GM12874 (cell line): ENCODE data around the gene CRYBB1.

Source experiments
- CTCF ChIP-seq: IDR thresholded peaks from 2 replicates; pipeline ENCODE4 v1.5.1; 2011; ENCODE audit warnings: low read depth, mild to moderate bottlenecking, control low read depth, low read length, moderate library complexity; ENCODE audit not compliant: insufficient read depth

CRYBB1 gene

GRCh38 chr22:26570864-26571525 lies 46.8 kb downstream of the CRYBB1 start:
- no peak for TF ChIP-seq CTCF

- no peak for TF ChIP-seq CTCF
Measured at GRCh38 chr22:26570115-26570514, 47.7 kb downstream of the CRYBB1 start.

- no peak for TF ChIP-seq CTCF
Measured at GRCh38 chr22:26568207-26568706, 49.6 kb downstream of the CRYBB1 start.

GRCh38 chr22:26567610-26568009 lies 50.2 kb downstream of the CRYBB1 start:
- TF ChIP-seq CTCF = no peak

GRCh38 chr22:26566994-26567393 lies 50.8 kb downstream of the CRYBB1 start:
- no peak for TF ChIP-seq CTCF

GRCh38 chr22:26565889-26566288 lies 51.9 kb downstream of the CRYBB1 start:
- TF ChIP-seq CTCF = no peak

GRCh38 chr22:26565181-26565580 lies 52.6 kb downstream of the CRYBB1 start:
- TF ChIP-seq CTCF = no peak
